ENCODE results near the gene PDF.

GRCh38 chr16:69319826-69320739, 10.3 kb downstream of the PDF start:
- TF ChIP-seq POLR2AphosphoS5 (IDR thresholded peaks at IDR 0.05; ENCODE audit: low read depth, low read length) (no peak), TCF7L2 (IDR thresholded peaks at IDR 0.05; ENCODE audit: low read depth, low read length) (no peak), CTCF (IDR thresholded peaks at IDR 0.05) (no peak)

All from Panc1 (cell line).